ENCODE results near the gene TOMM20L.

GRCh38 chr14:58356268-58356667, 39.5 kb upstream of the TOMM20L start:
- TF ChIP-seq CTCF (IDR thresholded peaks at IDR 0.05), result no peak
- no peak for TF ChIP-seq POLR2A (IDR thresholded peaks at IDR 0.05)
